Endometrial microvascular endothelial cells (primary cell): ENCODE results near the gene FLT3LG. TPM values are rescaled to one million over a fixed set of nuclear protein-coding genes. Genes with fewer than 3 reads are reported as not detected.

Experiments
- in situ Hi-C: cut with HindIII; loops from 2 replicates; pipeline ENCODE4 v1.10.0; 2017; ENCODE audit warnings: low sequenced_read_pairs, low pct_unique_long_range_greater_than_20kb; ENCODE audit errors: inconsistent ontology term
- total RNA-seq: library from RNA; depleted of rRNA; stranded (reverse); fragments of >200 nt; gene quantifications from one replicate; pipeline ENCODE4 v1.2.3, GENCODE V29; 2015; ENCODE audit errors: inconsistent ontology term

Gene FLT3LG
- total RNA-seq, 1 donor from 2014 or later: 2.6 TPM

GRCh38 chr19:49534632-49535385 is 60.8 kb downstream of the FLT3LG start:
- in situ Hi-C loops: no loop called here

Other genes starting within 250 kb of the FLT3LG start
- gene SLC6A16, start 149.0 kb upstream of the FLT3LG start, total RNA-seq: not detected
- not detected for gene CD37, start 138.8 kb upstream of the FLT3LG start, total RNA-seq
- 86.6 TPM for gene TEAD2, start 111.8 kb upstream of the FLT3LG start, total RNA-seq
- gene DKKL1, start 110.3 kb upstream of the FLT3LG start, total RNA-seq: not detected
- gene KASH5, start 86.0 kb upstream of the FLT3LG start, total RNA-seq: not detected
- gene PTH2, start 50.8 kb upstream of the FLT3LG start, total RNA-seq: not detected
- not detected for gene GFY, start 48.8 kb upstream of the FLT3LG start, total RNA-seq
- gene SLC17A7, start 32.7 kb upstream of the FLT3LG start, total RNA-seq: not detected
- 97.7 TPM for gene PIH1D1, start 22.4 kb upstream of the FLT3LG start, total RNA-seq
- 67.4 TPM for gene ALDH16A1, start 21.0 kb upstream of the FLT3LG start, total RNA-seq
- gene RPL13A, start 13.4 kb downstream of the FLT3LG start, total RNA-seq: 2,035 TPM
- 3,348 TPM for gene RPS11, start 22.2 kb downstream of the FLT3LG start, total RNA-seq
- gene FCGRT, start 38.4 kb downstream of the FLT3LG start, total RNA-seq: 93.4 TPM
- gene RCN3, start 53.8 kb downstream of the FLT3LG start, total RNA-seq: 38.2 TPM
- 107 TPM for gene NOSIP, start 106.3 kb downstream of the FLT3LG start, total RNA-seq
- gene PRRG2, start 107.1 kb downstream of the FLT3LG start, total RNA-seq: not detected
- 7.5 TPM for gene PRR12, start 117.0 kb downstream of the FLT3LG start, total RNA-seq
- gene RRAS, start 165.9 kb downstream of the FLT3LG start, total RNA-seq: 45.0 TPM
- 73.5 TPM for gene SCAF1, start 168.0 kb downstream of the FLT3LG start, total RNA-seq
- gene IRF3, start 191.6 kb downstream of the FLT3LG start, total RNA-seq: 81.9 TPM
- 51.6 TPM for gene BCL2L12, start 191.7 kb downstream of the FLT3LG start, total RNA-seq
- 456 TPM for gene PRMT1, start 203.1 kb downstream of the FLT3LG start, total RNA-seq
- not detected for gene ADM5, start 215.4 kb downstream of the FLT3LG start, total RNA-seq
- gene CPT1C, start 216.9 kb downstream of the FLT3LG start, total RNA-seq: 9.6 TPM